Panc1 (cell line): ENCODE results near the gene ADPRHL1. TPM values are rescaled to one million over a fixed set of nuclear protein-coding genes. Genes with fewer than 3 reads are reported as not detected.

Experiments used
- ATAC-seq: fragments of 200-7000 bp; cut with Tn5 transposase; 2 replicates; pipeline ENCODE4 v1.9.1; 2020; ENCODE audit warnings: mild to moderate bottlenecking, moderate library complexity
- BruUV-seq: library from RNA; stranded (reverse); fragments of 400-500 nt; replicated peaks from 2 replicates; lab custom pipeline; 2021; lab: Mats Ljungman, UMichigan
- CTCF ChIA-PET: fragments of 300-600 bp; sonication (Branson Sonifier 250); formaldehyde crosslinking; loops from one replicate; lab custom pipeline; 2022; ENCODE audit warnings: antibody characterized with exemption; lab: Charles Lee
- POLR2A ChIA-PET: fragments of 300-600 bp; sonication (Branson Sonifier 250); formaldehyde crosslinking; loops from one replicate; lab custom pipeline; 2022; ENCODE audit warnings: antibody characterized with exemption; lab: Charles Lee
- DNase-seq: peaks from one replicate; pipeline ENCODE4 v3.0.0-alpha.2; 2010; ENCODE audit warnings: low read depth, low spot score
- H3K27ac ChIP-seq: 2 replicates; pipeline ENCODE4 v1.5.1; 2011; ENCODE audit warnings: mild to moderate bottlenecking, low read length, inconsistent platforms
- H3K27me3 ChIP-seq: fragments of 200-500 bp; sonication (Bioruptor generic); 2 replicates; pipeline ENCODE4 v1.6.0; 2014; ENCODE audit warnings: low read length, inconsistent platforms; ENCODE audit not compliant: control insufficient read depth, insufficient read depth
- H3K36me3 ChIP-seq: fragments of 200-500 bp; sonication (Bioruptor generic); 2 replicates; pipeline ENCODE4 v1.5.1; 2014; ENCODE audit warnings: inconsistent platforms, mild to moderate bottlenecking, low read length, moderate library complexity; ENCODE audit not compliant: control insufficient read depth, insufficient read depth
- H3K4me1 ChIP-seq: 2 replicates; pipeline ENCODE4 v1.5.1; 2011; ENCODE audit warnings: inconsistent platforms, mild to moderate bottlenecking, low read length, moderate library complexity; ENCODE audit not compliant: control insufficient read depth, insufficient read depth
- H3K4me3 ChIP-seq, 2 experiments: 2 replicates each; pipeline ENCODE4 v1.5.1; 2011 to 2012; ENCODE audit warnings: low read depth in 2 of 2, low read length in 2 of 2, mild to moderate bottlenecking in 2 of 2, inconsistent platforms in 1 of 2, moderate library complexity in 1 of 2
- H3K9me3 ChIP-seq: fragments of 200-500 bp; sonication (Bioruptor generic); 2 replicates; pipeline ENCODE4 v1.5.1; 2014; ENCODE audit warnings: low read depth, mild to moderate bottlenecking, inconsistent platforms, low read length, moderate library complexity; ENCODE audit not compliant: control insufficient read depth, insufficient read depth
- POLR2AphosphoS5 ChIP-seq: IDR thresholded peaks from 2 replicates; pipeline ENCODE4 v1.6.1; 2012; ENCODE audit warnings: mild to moderate bottlenecking, low read depth, low read length, moderate library complexity
- SIN3A ChIP-seq: IDR thresholded peaks from 2 replicates; pipeline ENCODE4 v1.6.1; 2012; ENCODE audit warnings: low read depth, mild to moderate bottlenecking, low read length, moderate library complexity, borderline replicate concordance; ENCODE audit not compliant: insufficient read depth
- TCF7L2 ChIP-seq: IDR thresholded peaks from 2 replicates; pipeline ENCODE4 v1.6.1; 2011; ENCODE audit warnings: mild to moderate bottlenecking, low read depth, low read length, inconsistent platforms
- in situ Hi-C: cut with HindIII; loops from 2 replicates; pipeline ENCODE4 v1.10.0; 2016; ENCODE audit warnings: low sequenced_read_pairs, low pct_unique_long_range_greater_than_20kb
- intact Hi-C: fragments of 100-400 bp; cut with micrococcal nuclease; formaldehyde crosslinking; loops from one replicate; pipeline ENCODE4 v1.10.0; 2022; ENCODE audit not compliant: unreplicated experiment
- total RNA-seq: library from RNA; stranded (reverse); gene quantifications from one replicate; pipeline ENCODE4 v1.2.1, GENCODE V29; 2021; ENCODE audit not compliant: unreplicated experiment
- TF ChIP-seq, protein P1 (sequence below): fragments of 450-650 bp; IDR thresholded peaks from 2 replicates; pipeline ENCODE4 v1.5.1; 2017; ENCODE audit warnings: mild to moderate bottlenecking
- TF ChIP-seq, protein P2 (sequence below), 2 experiments: IDR thresholded peaks; 2 replicates each; pipeline ENCODE4 v1.6.1; 2011 to 2012; ENCODE audit warnings: low read depth in 2 of 2, control low read depth in 1 of 2, low read length in 1 of 2, mild to moderate bottlenecking in 1 of 2, moderate library complexity in 1 of 2; ENCODE audit not compliant: insufficient read depth in 1 of 2

ADPRHL1 gene
- total RNA-seq, 1 experiment from 2014 or later = 4.8 TPM

DNA sequence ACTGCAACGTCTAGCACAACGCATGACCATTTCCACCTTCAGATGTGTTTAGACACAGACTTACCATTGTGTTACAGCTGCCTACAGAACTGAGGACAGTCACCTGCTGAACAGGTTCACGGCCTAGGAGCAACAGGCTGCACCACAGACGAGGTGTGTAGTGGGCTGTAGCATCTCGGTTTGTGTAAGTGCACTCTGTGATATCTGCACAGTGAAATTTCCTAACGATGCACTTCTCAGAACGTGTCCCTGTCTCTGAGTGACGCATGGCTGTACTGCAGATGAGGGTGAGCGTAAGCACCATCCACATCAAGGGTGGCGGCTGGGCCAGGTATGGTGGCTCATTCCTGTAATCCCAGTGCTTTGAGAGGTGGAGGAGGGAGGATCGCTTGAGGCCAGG is 22.0 kb upstream of the ADPRHL1 start:
- no peak overlapping the region for H3K27ac ChIP-seq
- no peaks in the 10 kb centered on the region for H3K4me1 ChIP-seq
- POLR2A ChIA-PET = no interaction called here
- no peaks in the 10 kb centered on the region for H3K9me3 ChIP-seq
- in situ Hi-C loops = no loop called here
- DNase-seq (no peak), ATAC-seq (no peak)
- TF ChIP-seq TCF7L2 (no peak), SIN3A (no peak), POLR2AphosphoS5 (no peak)
- TF ChIP-seq, protein P1, sequence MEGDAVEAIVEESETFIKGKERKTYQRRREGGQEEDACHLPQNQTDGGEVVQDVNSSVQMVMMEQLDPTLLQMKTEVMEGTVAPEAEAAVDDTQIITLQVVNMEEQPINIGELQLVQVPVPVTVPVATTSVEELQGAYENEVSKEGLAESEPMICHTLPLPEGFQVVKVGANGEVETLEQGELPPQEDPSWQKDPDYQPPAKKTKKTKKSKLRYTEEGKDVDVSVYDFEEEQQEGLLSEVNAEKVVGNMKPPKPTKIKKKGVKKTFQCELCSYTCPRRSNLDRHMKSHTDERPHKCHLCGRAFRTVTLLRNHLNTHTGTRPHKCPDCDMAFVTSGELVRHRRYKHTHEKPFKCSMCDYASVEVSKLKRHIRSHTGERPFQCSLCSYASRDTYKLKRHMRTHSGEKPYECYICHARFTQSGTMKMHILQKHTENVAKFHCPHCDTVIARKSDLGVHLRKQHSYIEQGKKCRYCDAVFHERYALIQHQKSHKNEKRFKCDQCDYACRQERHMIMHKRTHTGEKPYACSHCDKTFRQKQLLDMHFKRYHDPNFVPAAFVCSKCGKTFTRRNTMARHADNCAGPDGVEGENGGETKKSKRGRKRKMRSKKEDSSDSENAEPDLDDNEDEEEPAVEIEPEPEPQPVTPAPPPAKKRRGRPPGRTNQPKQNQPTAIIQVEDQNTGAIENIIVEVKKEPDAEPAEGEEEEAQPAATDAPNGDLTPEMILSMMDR = no peak
- TF ChIP-seq, protein P2, sequence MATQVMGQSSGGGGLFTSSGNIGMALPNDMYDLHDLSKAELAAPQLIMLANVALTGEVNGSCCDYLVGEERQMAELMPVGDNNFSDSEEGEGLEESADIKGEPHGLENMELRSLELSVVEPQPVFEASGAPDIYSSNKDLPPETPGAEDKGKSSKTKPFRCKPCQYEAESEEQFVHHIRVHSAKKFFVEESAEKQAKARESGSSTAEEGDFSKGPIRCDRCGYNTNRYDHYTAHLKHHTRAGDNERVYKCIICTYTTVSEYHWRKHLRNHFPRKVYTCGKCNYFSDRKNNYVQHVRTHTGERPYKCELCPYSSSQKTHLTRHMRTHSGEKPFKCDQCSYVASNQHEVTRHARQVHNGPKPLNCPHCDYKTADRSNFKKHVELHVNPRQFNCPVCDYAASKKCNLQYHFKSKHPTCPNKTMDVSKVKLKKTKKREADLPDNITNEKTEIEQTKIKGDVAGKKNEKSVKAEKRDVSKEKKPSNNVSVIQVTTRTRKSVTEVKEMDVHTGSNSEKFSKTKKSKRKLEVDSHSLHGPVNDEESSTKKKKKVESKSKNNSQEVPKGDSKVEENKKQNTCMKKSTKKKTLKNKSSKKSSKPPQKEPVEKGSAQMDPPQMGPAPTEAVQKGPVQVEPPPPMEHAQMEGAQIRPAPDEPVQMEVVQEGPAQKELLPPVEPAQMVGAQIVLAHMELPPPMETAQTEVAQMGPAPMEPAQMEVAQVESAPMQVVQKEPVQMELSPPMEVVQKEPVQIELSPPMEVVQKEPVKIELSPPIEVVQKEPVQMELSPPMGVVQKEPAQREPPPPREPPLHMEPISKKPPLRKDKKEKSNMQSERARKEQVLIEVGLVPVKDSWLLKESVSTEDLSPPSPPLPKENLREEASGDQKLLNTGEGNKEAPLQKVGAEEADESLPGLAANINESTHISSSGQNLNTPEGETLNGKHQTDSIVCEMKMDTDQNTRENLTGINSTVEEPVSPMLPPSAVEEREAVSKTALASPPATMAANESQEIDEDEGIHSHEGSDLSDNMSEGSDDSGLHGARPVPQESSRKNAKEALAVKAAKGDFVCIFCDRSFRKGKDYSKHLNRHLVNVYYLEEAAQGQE (IDR thresholded peaks at IDR 0.05; ENCODE audit: insufficient read depth in 1 of 2, low read depth in 2 of 2, low read length in 1 of 2) = no peak
- CTCF ChIA-PET = no interaction called here
- no peaks in the 10 kb centered on the region for H3K27me3 ChIP-seq
- intact Hi-C loops = no loop called here
- no peak overlapping the region for H3K4me3 ChIP-seq
- no TSS peak for BruUV-seq
- peaks cover 4% of the 10 kb centered on the region; the same call in 1 of the 2 replicates for H3K36me3 ChIP-seq

GRCh38 chr13:113474179-113474578 is 20.9 kb upstream of the ADPRHL1 start:
- no peak overlapping the region for H3K4me3 ChIP-seq
- no peak for ATAC-seq
- H3K27me3 ChIP-seq = no peaks in the 10 kb centered on the region
- ChIA-PET CTCF (no interaction called here), POLR2A (no interaction called here)
- intact Hi-C loops (no loop called here), in situ Hi-C loops (no loop called here)
- H3K4me1 ChIP-seq = no peaks in the 10 kb centered on the region
- peaks cover 4% of the 10 kb centered on the region; the same call in 1 of the 2 replicates for H3K36me3 ChIP-seq
- H3K27ac ChIP-seq = no peak overlapping the region
- BruUV-seq = no TSS peak
- no peaks in the 10 kb centered on the region for H3K9me3 ChIP-seq
- TF ChIP-seq, protein P2 (IDR thresholded peaks at IDR 0.05; ENCODE audit: insufficient read depth in 1 of 2, low read depth in 2 of 2, low read length in 1 of 2) = no peak
- no peak for TF ChIP-seq SIN3A
- TF ChIP-seq, protein P1 = no peak
- no peak for TF ChIP-seq POLR2AphosphoS5
- no peak for TF ChIP-seq TCF7L2
- DNase-seq = no peak
